ENCODE measurements around the gene SMAP2.
"Not testable (repeated sequence)": the region's sequence is repeated elsewhere in the genome, so short reads cannot be mapped to it uniquely, and the experiment has no call there.

SMAP2 gene

GRCh38 chr1:40373323-40374283, at the start of gene SMAP2:
Gene SMAP2 (plus strand): TSS chr1:40373727. CDS start chr1:40374121, 394 bp downstream.
- DNase-seq, result peak; percentile 96

- not testable (repeated sequence) for DNase-seq
Observed at GRCh38 chr1:40331403-40331802, 42.1 kb upstream of the SMAP2 start.

DNA sequence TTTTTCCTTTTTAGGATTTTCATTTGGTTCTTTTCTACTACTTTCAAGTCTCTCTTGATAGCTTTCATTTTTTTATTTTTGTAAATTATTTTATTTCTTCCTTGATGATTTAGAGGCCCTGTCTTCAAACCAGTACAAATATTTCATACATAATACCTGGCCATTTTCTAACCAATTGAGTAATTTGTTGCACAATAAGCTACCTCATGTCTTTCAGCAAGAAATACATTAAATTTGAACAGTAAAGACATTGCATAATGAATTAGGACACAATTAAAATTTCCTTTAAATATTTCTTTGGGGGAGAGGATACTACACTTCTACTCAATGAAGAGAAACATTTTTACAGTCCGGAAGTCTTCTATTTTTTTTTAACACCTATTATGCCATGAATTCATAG, 40.8 kb upstream of the SMAP2 start:
- no peak for DNase-seq

- no peak for DNase-seq
Observed at GRCh38 chr1:40337443-40337842, 36.1 kb upstream of the SMAP2 start.

- peak; percentile 89 for DNase-seq
Observed at GRCh38 chr1:40338745-40339419, 34.6 kb upstream of the SMAP2 start.

DNA sequence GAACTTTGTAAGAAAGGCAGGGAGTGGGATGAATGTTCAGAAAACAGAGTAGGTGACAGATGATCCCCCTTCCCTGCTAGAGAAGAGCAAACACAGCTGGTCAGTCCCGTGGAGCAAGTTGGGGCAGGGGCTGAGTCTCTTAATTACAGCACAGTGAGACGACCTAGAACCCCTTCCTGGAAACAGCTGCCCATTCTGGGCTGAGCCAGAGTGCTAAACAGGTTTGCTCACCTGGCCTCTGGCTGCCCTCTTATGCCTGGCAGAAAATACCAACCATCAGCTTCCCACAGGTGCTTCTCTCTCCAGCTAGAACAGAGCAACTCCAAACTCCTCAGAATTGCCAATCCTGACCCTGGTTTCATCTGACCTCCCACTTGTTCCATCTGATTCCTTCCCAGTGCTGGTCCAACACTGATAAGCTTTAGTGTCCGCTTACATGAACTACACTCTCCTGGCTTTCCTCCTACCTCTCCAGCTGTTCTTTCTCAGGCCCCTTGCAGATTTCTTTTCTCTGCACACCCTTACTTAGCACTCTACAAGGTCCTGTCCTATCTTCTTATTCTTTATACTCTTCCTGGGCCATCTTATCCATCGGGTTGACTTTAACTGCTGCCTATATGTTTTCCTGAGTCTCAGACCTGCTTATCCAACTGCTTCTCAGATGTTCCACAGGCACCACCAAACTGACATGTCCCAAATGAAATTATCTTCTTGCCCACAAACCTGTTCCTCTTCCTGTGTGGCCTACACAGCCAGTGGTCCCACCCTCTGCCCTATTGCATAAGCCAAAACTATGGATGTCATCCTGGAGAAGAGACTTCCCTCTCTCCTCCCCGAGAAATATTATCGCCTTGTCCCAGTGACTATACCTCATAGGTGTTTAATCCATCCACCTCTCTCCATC, 33.9 kb upstream of the SMAP2 start:
- DNase-seq, result no peak

DNA sequence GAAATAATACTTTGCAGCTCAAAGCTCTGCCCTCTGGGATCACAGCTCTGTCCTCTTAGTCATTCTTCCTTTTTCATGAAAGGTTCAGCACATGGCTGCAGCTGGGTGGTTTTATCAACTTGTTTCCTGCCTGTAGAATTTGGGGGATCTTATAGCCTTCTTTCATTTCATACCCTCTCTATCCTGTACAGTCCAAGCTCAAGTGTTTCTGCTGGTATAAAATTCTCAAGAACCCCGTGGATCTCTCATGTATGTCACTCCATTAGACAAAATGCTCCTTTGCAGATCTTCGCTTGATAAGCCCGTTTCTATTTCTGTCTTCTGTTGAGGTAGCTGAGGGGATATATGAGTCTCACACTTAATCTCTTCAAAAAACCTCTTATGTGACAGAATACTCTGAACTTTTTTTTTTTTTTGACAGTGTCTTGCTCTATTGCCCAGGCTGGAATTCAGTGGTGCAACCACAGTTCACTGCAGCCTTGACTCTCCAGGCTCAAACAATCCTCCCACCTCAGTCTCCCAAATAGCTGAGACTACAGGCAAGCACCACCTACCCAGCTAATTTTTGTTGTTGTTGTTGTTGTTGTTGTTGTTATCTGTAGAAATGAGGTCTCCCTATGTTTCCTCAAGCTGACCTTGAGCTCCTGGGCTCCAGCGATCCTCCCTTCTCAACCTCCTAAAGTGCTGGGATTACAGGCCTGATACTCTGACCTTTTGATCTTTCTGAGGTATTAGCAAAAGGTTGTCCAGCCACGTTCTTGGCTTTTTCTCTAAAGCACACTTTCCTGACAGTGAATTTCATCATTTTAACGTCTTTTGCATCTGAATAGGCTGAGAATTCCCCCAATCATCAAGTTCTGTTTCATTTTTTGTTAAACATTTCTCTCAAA, 31.8 kb upstream of the SMAP2 start:
- DNase-seq, result no peak

DNA sequence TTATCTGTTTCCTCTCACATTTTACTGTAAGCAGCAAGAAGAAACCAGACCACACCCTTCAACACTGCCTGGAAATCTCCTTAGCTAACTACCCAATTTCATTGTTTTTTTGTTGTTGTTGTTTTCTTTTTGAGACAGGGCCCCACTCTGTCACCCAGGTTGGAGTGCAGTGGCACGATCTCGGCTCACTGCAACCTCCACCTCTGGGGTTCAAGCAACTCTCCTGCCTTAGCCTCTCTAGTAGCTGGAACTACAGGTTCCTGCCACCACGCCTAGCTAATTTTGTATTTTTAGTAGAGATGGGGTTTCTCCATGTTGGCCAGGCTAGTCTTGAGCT, 31.2 kb upstream of the SMAP2 start:
- DNase-seq, result not testable (repeated sequence)

GRCh38 chr1:40344597-40344996, 28.9 kb upstream of the SMAP2 start:
- peak; percentile 11 for DNase-seq

DNA sequence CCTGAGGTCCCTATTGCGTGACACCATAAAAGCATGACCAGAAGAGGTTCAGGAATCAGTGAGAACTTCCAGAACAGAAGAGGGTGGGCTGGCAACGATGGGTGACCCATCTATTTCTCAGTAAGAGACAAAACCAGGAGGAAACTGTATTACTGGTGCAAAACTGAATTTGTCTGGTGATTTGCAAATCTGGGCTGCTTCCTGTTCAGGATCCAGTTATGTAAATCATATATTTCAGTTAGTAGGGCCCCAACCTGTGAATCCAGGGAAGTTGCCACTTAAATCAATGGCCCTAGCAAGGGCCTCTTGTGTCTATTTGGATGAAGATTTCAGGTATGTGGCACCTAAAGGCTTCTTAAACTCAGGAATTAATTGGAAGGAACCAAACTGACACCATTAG, 23.1 kb upstream of the SMAP2 start:
- no peak for DNase-seq

DNA sequence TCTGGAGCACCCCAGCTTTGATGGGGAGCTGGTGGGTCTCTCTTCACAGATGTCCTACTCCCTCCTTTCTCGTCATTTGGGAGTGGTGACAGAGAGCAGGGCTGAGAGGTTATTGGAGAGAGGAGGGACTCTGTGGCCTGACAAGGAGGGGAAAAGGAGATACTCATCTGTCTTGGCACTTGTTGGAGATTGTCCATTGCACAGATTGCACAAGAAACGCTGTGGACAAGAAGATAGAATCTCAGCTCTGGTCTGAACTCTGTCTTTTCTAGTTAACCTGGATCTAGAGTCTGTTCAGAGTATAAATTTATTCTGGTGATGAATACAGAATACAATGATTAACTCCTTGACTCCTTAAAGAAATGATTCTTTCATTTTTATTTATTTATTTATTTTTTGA, 22.4 kb upstream of the SMAP2 start:
- DNase-seq, result no peak

DNA sequence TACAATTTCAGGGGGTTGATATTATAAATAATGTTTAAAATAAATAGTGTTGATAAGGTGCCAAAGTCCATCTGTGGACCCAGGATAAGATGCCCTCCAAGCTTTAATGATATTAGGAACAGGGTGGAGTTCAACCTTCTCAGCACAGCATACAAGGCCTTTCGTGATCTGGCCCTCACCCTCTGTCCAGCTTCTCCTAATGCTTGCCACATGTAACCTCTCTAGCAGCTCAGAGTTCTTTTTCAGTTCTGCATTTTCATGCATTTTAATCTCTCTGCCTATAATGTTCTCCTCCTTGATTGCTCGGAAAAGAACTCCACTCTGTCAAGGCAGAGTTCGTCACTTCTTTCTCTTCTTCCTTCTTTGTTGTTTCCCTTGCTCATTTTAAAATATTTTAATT, 21.4 kb upstream of the SMAP2 start:
- no peak for DNase-seq

GRCh38 chr1:40353082-40353481, 20.4 kb upstream of the SMAP2 start:
- DNase-seq, result no peak

DNA sequence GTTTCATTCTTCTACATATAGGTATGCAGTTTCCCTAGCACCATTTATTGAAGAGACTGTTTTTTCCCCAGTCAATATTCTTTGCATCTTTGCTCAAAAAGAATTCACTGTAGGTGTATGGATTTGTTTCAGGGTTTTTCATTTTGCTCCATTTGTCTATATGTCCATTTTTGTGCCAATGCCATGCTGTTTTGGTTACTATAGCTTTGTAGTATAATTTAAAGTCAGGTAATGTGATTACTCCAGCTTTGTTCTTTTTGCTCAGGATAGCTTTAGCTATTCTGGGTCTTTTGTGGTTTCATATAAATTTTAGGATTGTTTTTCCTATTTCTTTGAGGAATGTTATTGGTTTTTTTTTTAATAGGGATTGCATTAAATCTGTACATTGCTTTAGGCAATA, 15.9 kb upstream of the SMAP2 start:
- no peak for DNase-seq

DNA sequence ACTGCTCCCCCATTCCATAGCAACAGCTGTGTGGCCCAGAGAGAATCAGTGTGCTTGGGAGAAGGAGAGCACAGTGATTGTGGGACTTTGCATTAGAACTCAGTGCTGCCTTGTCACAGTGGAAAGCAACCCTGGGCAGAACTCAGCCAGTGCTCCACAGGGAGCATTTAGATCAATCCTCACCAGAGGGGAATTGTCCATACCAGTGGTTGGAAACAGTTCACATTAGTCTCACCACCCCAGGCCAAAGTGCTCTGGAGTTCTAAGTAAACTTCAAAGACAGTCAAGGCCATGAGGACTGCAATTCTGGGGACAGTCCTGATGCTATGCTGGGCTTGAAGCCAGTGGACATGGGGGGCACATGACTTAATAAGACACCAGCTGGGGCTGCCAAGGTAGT, 12.9 kb upstream of the SMAP2 start:
- no peak for DNase-seq

DNA sequence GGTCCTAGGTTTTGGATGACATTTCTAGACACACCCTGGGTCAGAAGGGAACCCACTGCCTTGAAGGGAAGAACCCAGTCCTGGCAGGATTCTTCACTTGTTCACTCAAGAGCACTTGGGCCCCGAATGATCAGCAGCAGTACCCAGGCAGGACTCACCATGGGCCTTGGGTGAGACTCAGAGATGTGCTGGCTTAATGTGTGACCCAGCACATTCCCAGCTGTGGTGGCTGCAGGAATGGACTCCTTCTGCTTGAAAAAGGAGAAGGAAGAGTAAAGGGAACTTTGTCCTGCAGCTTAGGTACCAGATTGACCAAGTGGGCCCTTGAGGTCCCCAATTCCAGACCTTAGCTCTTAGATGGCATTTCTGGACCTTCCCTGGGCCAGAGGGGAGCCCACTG, 12.3 kb upstream of the SMAP2 start:
- DNase-seq, result no peak

DNA sequence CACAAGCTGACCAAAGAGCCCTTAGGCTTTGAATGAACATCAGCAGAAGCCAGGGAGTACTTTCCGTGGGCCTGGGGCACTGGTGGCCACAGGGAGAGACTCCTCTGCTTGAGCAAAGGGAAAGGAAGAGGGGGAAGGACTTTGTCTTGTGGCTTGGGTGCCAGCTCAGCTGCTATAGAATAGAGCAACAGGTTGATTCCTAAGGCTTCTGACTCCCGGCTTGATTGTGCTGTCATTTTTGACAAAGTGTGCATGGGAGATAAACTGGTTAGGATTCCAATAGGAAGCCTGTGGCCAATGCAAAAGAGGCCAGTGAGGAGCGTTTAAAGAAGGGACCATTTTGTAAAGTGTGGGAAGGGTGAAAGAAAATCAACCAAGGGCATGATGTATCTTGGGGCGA, 11.9 kb upstream of the SMAP2 start:
- no peak for DNase-seq

- DNase-seq, result no peak
Observed at GRCh38 chr1:40362199-40362598, 11.3 kb upstream of the SMAP2 start.

GRCh38 chr1:40362699-40363098, 10.8 kb upstream of the SMAP2 start:
- DNase-seq, result no peak

- DNase-seq, result no peak
Observed at GRCh38 chr1:40363721-40364120, 9.8 kb upstream of the SMAP2 start.

DNA sequence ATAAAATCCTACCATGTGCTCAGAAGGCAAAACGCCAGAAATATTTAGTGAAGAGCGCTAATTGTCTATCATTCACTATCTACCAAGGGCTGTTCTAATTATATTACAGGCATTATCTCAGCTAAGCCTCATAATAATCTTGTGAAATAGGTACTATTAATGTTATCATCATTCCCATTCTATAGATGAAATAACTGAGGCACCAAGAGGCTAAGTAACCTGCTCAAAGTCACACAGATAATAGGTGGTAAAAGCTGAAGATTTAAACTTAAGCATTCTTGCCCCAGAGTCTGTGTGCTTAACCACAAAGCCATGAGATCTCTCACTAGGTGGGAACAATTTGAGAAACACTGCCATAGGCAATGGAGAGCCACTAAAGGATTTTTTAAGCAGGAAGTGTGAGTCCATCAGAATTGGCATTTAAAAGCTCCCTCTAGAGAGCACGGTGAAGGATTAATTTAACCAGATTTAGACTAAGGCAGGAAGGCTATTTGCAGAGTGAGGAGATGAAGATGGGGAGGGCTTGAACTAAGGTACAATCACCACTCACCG, 1.7 kb upstream of the SMAP2 start:
- DNase-seq, result no peak
